ENCODE data around the gene COL4A2. TPM values are rescaled to one million over a fixed set of nuclear protein-coding genes. Genes with fewer than 3 reads are reported as not detected.

The COL4A2 gene
- total and polyA plus RNA-seq, 2 donors (not counting 1 experiment from before 2014, with no cell fraction given) = 0.17 TPM; not detected in 1

GRCh38 chr13:110398564-110399507 lies 91.8 kb downstream of the COL4A2 start:
- Histone ChIP-seq H3K4me3 (ENCODE audit: control extremely low read depth in 1 of 5, extremely low read depth in 1 of 5, insufficient read depth in 1 of 5, low read depth in 2 of 5, low read length in 4 of 5) (no peak overlapping the region), H4K20me1 (ENCODE audit: control insufficient read depth, insufficient read depth, low read length, poor library complexity, severe bottlenecking) (no peaks in the 10 kb centered on the region), H3K27ac (ENCODE audit: low read length in 2 of 2) (no peak overlapping the region), H3K27me3 (replicated peaks in 1 of 4; ENCODE audit: control extremely low read depth in 1 of 4, control insufficient read depth in 3 of 4, insufficient read depth in 4 of 4, low read length in 3 of 4) (peaks cover 0 to 8% (median 3%) of the 10 kb centered on the region in 4 experiments), H3K4me1 (ENCODE audit: control insufficient read depth in 2 of 2, insufficient read depth in 2 of 2, low read length in 2 of 2) (no peaks in the 10 kb centered on the region), H3K9me3 (ENCODE audit: control extremely low read depth in 1 of 3, control insufficient read depth in 2 of 3, insufficient read depth in 1 of 3, low read length in 2 of 3) (peaks cover 0 to 8% (median 0%) of the 10 kb centered on the region in 3 donors), H3K36me3 (replicated peaks in 1 of 2; ENCODE audit: control extremely low read depth in 1 of 2, control insufficient read depth in 1 of 2, extremely low read depth in 1 of 2, insufficient read depth in 2 of 2, low read length in 1 of 2) (no peaks in the 10 kb centered on the region), H3K9ac (ENCODE audit: low read length) (no peak overlapping the region), H3K4me2 (replicated peaks; ENCODE audit: low read depth, low read length, poor library complexity, severe bottlenecking) (no peak overlapping the region), H3K79me2 (ENCODE audit: control insufficient read depth, insufficient read depth, low read length) (no peaks in the 10 kb centered on the region), H2AFZ (ENCODE audit: insufficient read depth, low read depth, low read length, poor library complexity, severe bottlenecking) (no peak overlapping the region)
- peaks cover 45% of the 10 kb centered on the region for H3K27me3 Mint-ChIP-seq
- DNase-seq (no peak), ATAC-seq (ENCODE audit: low read depth) (no peak)
- intact Hi-C loops (cut with micrococcal nuclease) = no loop called here
- POLR2A ChIA-PET = no interaction called here
- no peaks in the 10 kb centered on the region for H3K9me3 Mint-ChIP-seq (ENCODE audit: insufficient read depth)
- no peak overlapping the region for H3K27ac Mint-ChIP-seq
- TF ChIP-seq EZH2 (IDR thresholded peaks at IDR 0.05; ENCODE audit: borderline replicate concordance, insufficient read depth, low read depth, low read length, poor library complexity, severe bottlenecking) (no peak), CTCF (IDR thresholded peaks at IDR 0.05) (no peak)
- WGBS (ENCODE audit: insufficient coverage) = no CpG with 5 or more reads among the region's 7 CpGs
- CTCF ChIA-PET = interaction anchor here (0.7 kb wide), 1 partner anchor 1348 kb away, joined by 3 read pairs; no protein-coding TSS in a partner anchor
- no peak overlapping the region for H3K4me3 Mint-ChIP-seq
- H3K4me1 Mint-ChIP-seq = no peaks in the 10 kb centered on the region

DNA sequence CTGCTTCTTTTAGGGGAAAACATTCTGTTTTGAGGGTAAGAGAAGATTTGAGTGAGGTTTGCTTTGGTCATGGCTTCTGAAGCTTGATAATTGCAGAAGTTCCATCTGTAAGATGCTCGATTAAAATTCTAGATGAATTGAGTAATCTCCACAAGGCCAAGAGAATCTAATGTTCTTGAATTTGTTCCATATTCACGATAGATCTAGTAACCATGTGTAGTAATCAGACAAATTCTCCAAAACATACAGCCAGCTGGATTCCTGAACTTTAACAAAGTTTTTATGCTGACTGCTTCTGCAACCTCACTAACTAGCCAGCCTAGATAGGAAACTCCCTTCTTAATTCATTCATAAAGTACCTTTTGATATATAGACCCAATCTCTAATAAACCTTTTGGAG lies 92.7 kb downstream of the COL4A2 start:
- H3K9me3 ChIP-seq (ENCODE audit: control extremely low read depth in 1 of 3, control insufficient read depth in 2 of 3, insufficient read depth in 1 of 3, low read length in 2 of 3) = peaks cover 0 to 8% (median 0%) of the 10 kb centered on the region in 3 donors
- no peaks in the 10 kb centered on the region for H4K20me1 ChIP-seq (ENCODE audit: control insufficient read depth, insufficient read depth, low read length, poor library complexity, severe bottlenecking)
- H3K27me3 ChIP-seq (replicated peaks in 1 of 4; ENCODE audit: control extremely low read depth in 1 of 4, control insufficient read depth in 3 of 4, insufficient read depth in 4 of 4, low read length in 3 of 4) = peaks cover 0 to 8% (median 5%) of the 10 kb centered on the region in 4 experiments
- no peak overlapping the region for H3K9ac ChIP-seq (ENCODE audit: low read length)
- H3K4me2 ChIP-seq (replicated peaks; ENCODE audit: low read depth, low read length, poor library complexity, severe bottlenecking) = no peak overlapping the region
- Mint-ChIP-seq H3K4me3 (no peak overlapping the region), H3K27ac (no peak overlapping the region), H3K9me3 (ENCODE audit: insufficient read depth) (no peaks in the 10 kb centered on the region), H3K27me3 (peaks cover 46% of the 10 kb centered on the region), H3K4me1 (no peaks in the 10 kb centered on the region)
- no peak overlapping the region for H3K27ac ChIP-seq (ENCODE audit: low read length in 2 of 2)
- ATAC-seq (ENCODE audit: low read depth) = no peak
- H3K36me3 ChIP-seq (replicated peaks in 1 of 2; ENCODE audit: control extremely low read depth in 1 of 2, control insufficient read depth in 1 of 2, extremely low read depth in 1 of 2, insufficient read depth in 2 of 2, low read length in 1 of 2) = no peaks in the 10 kb centered on the region
- CTCF ChIA-PET = no interaction called here
- no peak for TF ChIP-seq CTCF (IDR thresholded peaks at IDR 0.05)
- no peaks in the 10 kb centered on the region for H3K4me1 ChIP-seq (ENCODE audit: control insufficient read depth in 2 of 2, insufficient read depth in 2 of 2, low read length in 2 of 2)
- DNase-seq = no peak
- no peak overlapping the region for H2AFZ ChIP-seq (ENCODE audit: insufficient read depth, low read depth, low read length, poor library complexity, severe bottlenecking)
- H3K79me2 ChIP-seq (ENCODE audit: control insufficient read depth, insufficient read depth, low read length) = no peaks in the 10 kb centered on the region
- no peak overlapping the region for H3K4me3 ChIP-seq (ENCODE audit: control extremely low read depth in 1 of 5, extremely low read depth in 1 of 5, insufficient read depth in 1 of 5, low read depth in 2 of 5, low read length in 4 of 5)
- WGBS (ENCODE audit: insufficient coverage) = 100% methylated on average over 2 of the region's 2 CpGs
- intact Hi-C loops (cut with micrococcal nuclease) = no loop called here
- POLR2A ChIA-PET = no interaction called here

Measured in B cell (primary cell).